ENCODE data around the gene NEK8. TPM values are rescaled to one million over a fixed set of nuclear protein-coding genes. Genes with fewer than 3 reads are reported as not detected.

The NEK8 gene
- total RNA-seq, 3 donors from 2014 or later, result 3.4 to 7.9 (median 6.8) TPM

- ATAC-seq (peak; percentile 31), DNase-seq (peak; percentile 68 to 87 (median 86))
- TF ChIP-seq, protein P1, sequence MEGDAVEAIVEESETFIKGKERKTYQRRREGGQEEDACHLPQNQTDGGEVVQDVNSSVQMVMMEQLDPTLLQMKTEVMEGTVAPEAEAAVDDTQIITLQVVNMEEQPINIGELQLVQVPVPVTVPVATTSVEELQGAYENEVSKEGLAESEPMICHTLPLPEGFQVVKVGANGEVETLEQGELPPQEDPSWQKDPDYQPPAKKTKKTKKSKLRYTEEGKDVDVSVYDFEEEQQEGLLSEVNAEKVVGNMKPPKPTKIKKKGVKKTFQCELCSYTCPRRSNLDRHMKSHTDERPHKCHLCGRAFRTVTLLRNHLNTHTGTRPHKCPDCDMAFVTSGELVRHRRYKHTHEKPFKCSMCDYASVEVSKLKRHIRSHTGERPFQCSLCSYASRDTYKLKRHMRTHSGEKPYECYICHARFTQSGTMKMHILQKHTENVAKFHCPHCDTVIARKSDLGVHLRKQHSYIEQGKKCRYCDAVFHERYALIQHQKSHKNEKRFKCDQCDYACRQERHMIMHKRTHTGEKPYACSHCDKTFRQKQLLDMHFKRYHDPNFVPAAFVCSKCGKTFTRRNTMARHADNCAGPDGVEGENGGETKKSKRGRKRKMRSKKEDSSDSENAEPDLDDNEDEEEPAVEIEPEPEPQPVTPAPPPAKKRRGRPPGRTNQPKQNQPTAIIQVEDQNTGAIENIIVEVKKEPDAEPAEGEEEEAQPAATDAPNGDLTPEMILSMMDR (IDR thresholded peaks at IDR 0.05), result no peak
- intact Hi-C loops (cut with DNase I, micrococcal nuclease), result no loop called here
- Histone ChIP-seq H3K36me3 (ENCODE audit: low read depth) (peaks cover 9% of the 10 kb centered on the region), H3K4me1 (ENCODE audit: low read depth) (peaks cover 59% of the 10 kb centered on the region), H3K9me3 (no peaks in the 10 kb centered on the region), H3K4me3 (no peak overlapping the region)
Measured at GRCh38 chr17:28725660-28726225, 2.8 kb upstream of the NEK8 start.

GRCh38 chr17:28726226-28726626, 2.4 kb upstream of the NEK8 start, which contains the start of gene TLCD1:
TSS of gene TLCD1 (minus strand) at chr17:28726233. CDS start at chr17:28726097, 136 bp downstream.
- intact Hi-C loops (cut with DNase I, micrococcal nuclease), result no loop called here
- TF ChIP-seq, protein P1 (IDR thresholded peaks at IDR 0.05), result no peak
- Histone ChIP-seq H3K9me3 (no peaks in the 10 kb centered on the region), H3K4me1 (ENCODE audit: low read depth) (peaks cover 54% of the 10 kb centered on the region), H3K36me3 (ENCODE audit: low read depth) (peaks cover 9% of the 10 kb centered on the region), H3K4me3 (peak within 1 kb of the TSS; percentile 40)
- ATAC-seq (peak; percentile 41), DNase-seq (peak; percentile 84 to 89 (median 88))

DNA sequence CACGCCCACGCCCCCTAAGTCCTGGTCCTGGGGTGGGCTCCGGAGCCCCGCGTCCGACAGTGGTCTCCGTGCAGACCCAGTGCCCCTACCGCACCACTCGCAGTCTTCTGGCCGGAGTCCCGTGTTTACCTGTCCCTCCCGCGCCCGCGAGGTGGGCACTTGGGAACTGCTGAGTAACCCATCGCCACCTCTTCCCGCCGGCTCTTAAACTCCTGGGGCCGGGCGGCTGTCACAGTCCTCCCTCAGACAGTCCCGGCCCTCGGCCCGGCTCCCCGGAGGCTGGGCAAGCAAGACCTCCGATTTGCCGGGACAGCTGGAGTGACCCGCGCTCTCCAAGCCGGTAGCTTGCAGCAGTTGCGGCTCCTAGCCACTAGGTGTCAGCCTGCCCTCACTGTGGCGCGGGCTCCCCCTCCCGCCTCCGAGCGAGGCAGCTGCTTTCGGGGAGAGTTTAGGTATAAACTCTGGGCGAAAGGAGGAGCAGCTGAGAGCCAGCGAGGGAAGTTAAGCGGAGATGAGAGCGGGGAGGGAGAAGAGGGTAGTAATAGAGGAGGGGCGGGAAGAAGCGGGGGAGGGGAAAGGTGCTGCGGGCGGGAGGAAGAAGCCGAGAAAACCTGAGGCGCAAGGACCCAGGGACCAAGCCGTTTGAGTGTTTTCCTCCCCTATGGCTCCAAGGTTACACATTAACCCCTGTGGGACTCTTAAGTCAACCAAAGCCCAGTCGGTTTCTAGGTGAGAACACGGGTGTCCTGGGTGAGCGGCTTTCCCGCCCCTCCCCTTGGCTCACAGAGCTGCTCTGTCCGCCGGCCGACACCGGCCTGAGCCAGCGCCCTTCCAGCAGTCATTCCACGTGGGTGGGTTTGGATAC, 1.7 kb upstream of the NEK8 start:
- TF ChIP-seq, protein P1 (IDR thresholded peaks at IDR 0.05), result peak; percentile 99
- ATAC-seq, result peak; percentile 71
- DNase-seq, result peak; percentile 95 to 97 (median 97)
- Histone ChIP-seq H3K36me3 (ENCODE audit: low read depth) (peaks cover 9% of the 10 kb centered on the region), H3K9me3 (no peaks in the 10 kb centered on the region), H3K4me3 (peak overlapping the region; percentile 40), H3K4me1 (ENCODE audit: low read depth) (peaks cover 47% of the 10 kb centered on the region)
- intact Hi-C loops (cut with DNase I, micrococcal nuclease), result no loop called here

DNA sequence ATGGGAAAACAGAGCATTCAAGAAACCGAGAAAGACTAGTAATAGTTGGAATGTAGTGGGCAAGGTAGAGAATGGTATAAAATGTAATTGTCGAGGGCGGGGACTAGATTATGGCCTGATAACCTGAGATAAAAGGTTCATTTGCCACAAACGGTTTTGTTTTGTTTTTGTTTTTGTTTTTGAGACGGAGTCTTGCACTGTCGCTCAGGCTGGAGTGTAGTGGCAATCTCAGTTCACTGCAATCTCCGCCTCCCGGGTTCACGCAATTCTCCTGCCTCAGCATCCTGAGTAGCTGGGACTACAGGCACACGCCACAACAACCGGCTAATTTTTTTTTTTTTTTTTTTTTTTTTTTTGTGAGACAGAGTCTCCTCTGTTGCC, 1.4 kb downstream of the NEK8 start:
- Histone ChIP-seq H3K9me3 (no peaks in the 10 kb centered on the region), H3K4me3 (no peak overlapping the region), H3K4me1 (ENCODE audit: low read depth) (peaks cover 20% of the 10 kb centered on the region), H3K36me3 (ENCODE audit: low read depth) (peaks cover 4% of the 10 kb centered on the region)
- intact Hi-C loops (cut with DNase I, micrococcal nuclease), result no loop called here
- DNase-seq, result peak in 1 of 3 donors; percentile 53
- TF ChIP-seq, protein P1 (IDR thresholded peaks at IDR 0.05), result no peak
- ATAC-seq, result no peak

DNA sequence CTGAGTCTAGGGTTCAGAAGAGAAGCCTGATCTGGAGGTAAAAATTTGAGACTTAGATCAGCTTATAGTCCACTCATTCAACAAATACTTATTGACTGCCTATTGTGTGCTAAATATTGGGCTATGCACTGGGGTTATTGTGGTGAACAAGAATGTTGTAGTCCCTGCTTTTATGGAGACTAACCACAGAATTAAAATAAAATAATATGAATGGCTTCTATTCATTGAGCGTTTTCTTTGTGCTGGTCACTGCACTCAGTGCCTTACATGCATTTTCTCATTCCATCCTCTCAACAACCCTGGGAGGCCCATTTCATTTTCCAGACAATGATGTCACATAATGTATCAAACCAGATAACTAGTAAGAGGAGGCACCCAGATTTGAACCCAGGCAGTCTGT, 4.8 kb downstream of the NEK8 start:
- DNase-seq (no peak), ATAC-seq (no peak)
- intact Hi-C loops (cut with DNase I, micrococcal nuclease), result no loop called here
- Histone ChIP-seq H3K9me3 (no peaks in the 10 kb centered on the region), H3K36me3 (ENCODE audit: low read depth) (peaks cover 4% of the 10 kb centered on the region), H3K4me3 (no peak overlapping the region), H3K4me1 (ENCODE audit: low read depth) (peaks cover 10% of the 10 kb centered on the region)
- TF ChIP-seq, protein P1 (IDR thresholded peaks at IDR 0.05), result no peak

Data from mucosa of descending colon (tissue), 3 donors.